ENCODE measurements around the gene FHAD1.

DNA sequence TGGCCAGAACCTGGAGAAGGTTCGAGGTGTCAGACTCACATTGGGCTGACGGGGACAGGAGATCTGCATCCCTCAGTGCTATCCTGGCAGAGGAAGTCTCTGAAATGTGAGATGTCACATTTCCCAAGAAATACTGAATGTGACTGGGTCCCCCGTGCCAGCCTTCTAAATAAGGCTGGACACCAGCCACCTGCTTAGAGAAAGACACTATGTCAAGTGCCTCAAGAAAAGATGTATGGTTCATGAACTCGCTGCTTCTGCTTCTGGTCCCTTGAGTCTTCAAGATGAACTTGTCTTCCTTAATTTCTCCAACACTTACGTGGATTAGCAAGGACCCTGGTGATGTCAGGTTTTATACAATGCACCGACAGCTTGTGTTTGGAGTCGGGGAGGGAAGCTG lies 42.1 kb upstream of the FHAD1 start:
- TF ChIP-seq CEBPB (IDR thresholded peaks at IDR 0.05; ENCODE audit: low read depth), result no peak
- TF ChIP-seq, protein P1, sequence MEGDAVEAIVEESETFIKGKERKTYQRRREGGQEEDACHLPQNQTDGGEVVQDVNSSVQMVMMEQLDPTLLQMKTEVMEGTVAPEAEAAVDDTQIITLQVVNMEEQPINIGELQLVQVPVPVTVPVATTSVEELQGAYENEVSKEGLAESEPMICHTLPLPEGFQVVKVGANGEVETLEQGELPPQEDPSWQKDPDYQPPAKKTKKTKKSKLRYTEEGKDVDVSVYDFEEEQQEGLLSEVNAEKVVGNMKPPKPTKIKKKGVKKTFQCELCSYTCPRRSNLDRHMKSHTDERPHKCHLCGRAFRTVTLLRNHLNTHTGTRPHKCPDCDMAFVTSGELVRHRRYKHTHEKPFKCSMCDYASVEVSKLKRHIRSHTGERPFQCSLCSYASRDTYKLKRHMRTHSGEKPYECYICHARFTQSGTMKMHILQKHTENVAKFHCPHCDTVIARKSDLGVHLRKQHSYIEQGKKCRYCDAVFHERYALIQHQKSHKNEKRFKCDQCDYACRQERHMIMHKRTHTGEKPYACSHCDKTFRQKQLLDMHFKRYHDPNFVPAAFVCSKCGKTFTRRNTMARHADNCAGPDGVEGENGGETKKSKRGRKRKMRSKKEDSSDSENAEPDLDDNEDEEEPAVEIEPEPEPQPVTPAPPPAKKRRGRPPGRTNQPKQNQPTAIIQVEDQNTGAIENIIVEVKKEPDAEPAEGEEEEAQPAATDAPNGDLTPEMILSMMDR (IDR thresholded peaks at IDR 0.05 in 2 of 3, conservative IDR thresholded peaks at IDR 0.05 in 1 of 3; ENCODE audit: borderline replicate concordance in 1 of 3, insufficient read depth in 1 of 3, low read depth in 2 of 3, low read length in 2 of 3), result no peak
- no peak for TF ChIP-seq RAD21 (IDR thresholded peaks at IDR 0.05; ENCODE audit: low read depth)
- TF ChIP-seq EZH2 (IDR thresholded peaks at IDR 0.05), result no peak

Data from HCT116 (cell line).